ENCODE results near the gene GPATCH3. TPM values are rescaled to one million over a fixed set of nuclear protein-coding genes. Genes with fewer than 3 reads are reported as not detected.

GPATCH3 gene
- total RNA-seq, 1 experiment from 2014 or later: 14.8 TPM

DNA sequence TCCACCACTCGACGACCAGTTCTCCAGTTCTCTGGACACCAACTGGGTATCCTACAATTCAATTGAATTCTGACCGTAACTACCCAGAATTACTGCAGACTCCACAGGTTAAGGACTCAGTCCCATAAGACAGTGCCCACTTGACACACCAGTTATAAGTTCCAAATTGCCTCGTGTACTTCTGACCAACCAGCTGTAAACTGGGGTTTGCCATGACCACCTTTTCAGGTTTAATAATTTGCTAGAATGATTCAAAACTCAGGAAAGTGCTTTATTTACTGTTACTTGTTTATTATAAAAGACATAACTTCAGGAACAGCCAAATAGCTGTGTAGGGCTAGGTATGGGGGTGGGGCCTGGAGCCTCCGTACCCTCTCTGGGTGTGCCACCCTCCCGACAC, 36.6 kb upstream of the GPATCH3 start:
- peaks cover 89% of the 10 kb centered on the region for H3K79me2 ChIP-seq (ENCODE audit: insufficient read depth, low read length)
- BruUV-seq (replicated peaks): no TSS peak
- POLR2A ChIA-PET: no interaction called here

More for the DNA sequence above, 36.6 kb upstream of the GPATCH3 start:
- Histone ChIP-seq H3K27ac (ENCODE audit: low read depth, low read length) (no peak overlapping the region), H3K4me3 (replicated peaks in 1 of 2; ENCODE audit: low read depth in 1 of 2, low read length in 2 of 2) (no peak overlapping the region), H3K9me3 (ENCODE audit: control insufficient read depth in 1 of 2, insufficient read depth in 1 of 2, low read depth in 1 of 2, low read length in 2 of 2) (no peaks in the 10 kb centered on the region), H4K20me1 (ENCODE audit: insufficient read depth) (peaks cover 11% of the 10 kb centered on the region; the same call in 1 of the 2 replicates), H3K27me3 (ENCODE audit: insufficient read depth, low read length) (no peaks in the 10 kb centered on the region), H3K4me2 (ENCODE audit: low read length) (no peak overlapping the region), H3K9me2 (ENCODE audit: insufficient read depth) (no peaks in the 10 kb centered on the region), H3K9ac (ENCODE audit: low read length) (no peak overlapping the region), H3K36me3 (ENCODE audit: control insufficient read depth in 1 of 2, insufficient read depth in 2 of 2, low read length in 2 of 2) (peaks cover 20 to 46% of the 10 kb centered on the region in 2 experiments; a peak in 3 of 4 replicates), H2AFZ (ENCODE audit: low read depth, low read length, poor library complexity, severe bottlenecking) (no peak overlapping the region), H3K4me1 (ENCODE audit: control insufficient read depth in 1 of 2, insufficient read depth in 2 of 2, low read length in 2 of 2) (no peaks in the 10 kb centered on the region)
- DNase-seq (ENCODE audit: low read depth, low spot score) (no peak), ATAC-seq (no peak)
- CTCF ChIA-PET: no interaction called here
- intact Hi-C loops (cut with micrococcal nuclease): no loop called here
- RAD21 ChIA-PET (ENCODE audit: low non-redundant PET in 1 of 2, low total read pairs in 2 of 2, uncharacterized antibody in 2 of 2, unreplicated experiment in 2 of 2): no interaction called here
- no peak for TF ChIP-seq ELF1 (IDR thresholded peaks at IDR 0.05; ENCODE audit: borderline replicate concordance, low read depth)
- TF ChIP-seq MAX (IDR thresholded peaks at IDR 0.05): no peak
- TF ChIP-seq CBX3 (IDR thresholded peaks at IDR 0.05; ENCODE audit: low read depth): no peak
- TF ChIP-seq REST (IDR thresholded peaks at IDR 0.05; ENCODE audit: low read depth): no peak
- TF ChIP-seq YY1 (IDR thresholded peaks at IDR 0.05; ENCODE audit: extremely low read depth, insufficient replicate concordance, low read depth, low read length): no peak
- TF ChIP-seq, protein P1, sequence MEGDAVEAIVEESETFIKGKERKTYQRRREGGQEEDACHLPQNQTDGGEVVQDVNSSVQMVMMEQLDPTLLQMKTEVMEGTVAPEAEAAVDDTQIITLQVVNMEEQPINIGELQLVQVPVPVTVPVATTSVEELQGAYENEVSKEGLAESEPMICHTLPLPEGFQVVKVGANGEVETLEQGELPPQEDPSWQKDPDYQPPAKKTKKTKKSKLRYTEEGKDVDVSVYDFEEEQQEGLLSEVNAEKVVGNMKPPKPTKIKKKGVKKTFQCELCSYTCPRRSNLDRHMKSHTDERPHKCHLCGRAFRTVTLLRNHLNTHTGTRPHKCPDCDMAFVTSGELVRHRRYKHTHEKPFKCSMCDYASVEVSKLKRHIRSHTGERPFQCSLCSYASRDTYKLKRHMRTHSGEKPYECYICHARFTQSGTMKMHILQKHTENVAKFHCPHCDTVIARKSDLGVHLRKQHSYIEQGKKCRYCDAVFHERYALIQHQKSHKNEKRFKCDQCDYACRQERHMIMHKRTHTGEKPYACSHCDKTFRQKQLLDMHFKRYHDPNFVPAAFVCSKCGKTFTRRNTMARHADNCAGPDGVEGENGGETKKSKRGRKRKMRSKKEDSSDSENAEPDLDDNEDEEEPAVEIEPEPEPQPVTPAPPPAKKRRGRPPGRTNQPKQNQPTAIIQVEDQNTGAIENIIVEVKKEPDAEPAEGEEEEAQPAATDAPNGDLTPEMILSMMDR (IDR thresholded peaks at IDR 0.05 in 2 of 3, conservative IDR thresholded peaks at IDR 0.05 in 1 of 3; ENCODE audit: borderline replicate concordance in 1 of 3, insufficient read depth in 1 of 3, low read depth in 2 of 3, low read length in 2 of 3): no peak
- TF ChIP-seq SRF (IDR thresholded peaks at IDR 0.05; ENCODE audit: low read depth): no peak
- TF ChIP-seq EGR1 (IDR thresholded peaks at IDR 0.05; ENCODE audit: low read depth): no peak
- TF ChIP-seq POLR2A (IDR thresholded peaks at IDR 0.05; ENCODE audit: borderline replicate concordance, extremely low read depth, insufficient read depth, insufficient read length): no peak
- no peak for TF ChIP-seq POLR2AphosphoS5 (IDR thresholded peaks at IDR 0.05; ENCODE audit: low read depth, low read length)
- TF ChIP-seq, protein P2, sequence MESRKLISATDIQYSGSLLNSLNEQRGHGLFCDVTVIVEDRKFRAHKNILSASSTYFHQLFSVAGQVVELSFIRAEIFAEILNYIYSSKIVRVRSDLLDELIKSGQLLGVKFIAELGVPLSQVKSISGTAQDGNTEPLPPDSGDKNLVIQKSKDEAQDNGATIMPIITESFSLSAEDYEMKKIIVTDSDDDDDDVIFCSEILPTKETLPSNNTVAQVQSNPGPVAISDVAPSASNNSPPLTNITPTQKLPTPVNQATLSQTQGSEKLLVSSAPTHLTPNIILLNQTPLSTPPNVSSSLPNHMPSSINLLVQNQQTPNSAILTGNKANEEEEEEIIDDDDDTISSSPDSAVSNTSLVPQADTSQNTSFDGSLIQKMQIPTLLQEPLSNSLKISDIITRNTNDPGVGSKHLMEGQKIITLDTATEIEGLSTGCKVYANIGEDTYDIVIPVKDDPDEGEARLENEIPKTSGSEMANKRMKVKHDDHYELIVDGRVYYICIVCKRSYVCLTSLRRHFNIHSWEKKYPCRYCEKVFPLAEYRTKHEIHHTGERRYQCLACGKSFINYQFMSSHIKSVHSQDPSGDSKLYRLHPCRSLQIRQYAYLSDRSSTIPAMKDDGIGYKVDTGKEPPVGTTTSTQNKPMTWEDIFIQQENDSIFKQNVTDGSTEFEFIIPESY (IDR thresholded peaks at IDR 0.05; ENCODE audit: extremely low read depth, insufficient replicate concordance, low read length): no peak
- no peak for TF ChIP-seq TCF7L2 (IDR thresholded peaks at IDR 0.05; ENCODE audit: borderline replicate concordance, extremely low read depth, insufficient read depth, insufficient read length)
- TF ChIP-seq RAD21 (IDR thresholded peaks at IDR 0.05; ENCODE audit: low read depth): no peak
- TF ChIP-seq FOSL1 (IDR thresholded peaks at IDR 0.05; ENCODE audit: low read depth): no peak
- no peak for TF ChIP-seq EZH2 (IDR thresholded peaks at IDR 0.05)
- no peak for TF ChIP-seq SIN3A (IDR thresholded peaks at IDR 0.05; ENCODE audit: low read depth)
- no peak for TF ChIP-seq CEBPB (IDR thresholded peaks at IDR 0.05; ENCODE audit: low read depth)
- TF ChIP-seq JUND (IDR thresholded peaks at IDR 0.05): no peak
- TF ChIP-seq ZNF274 (IDR thresholded peaks at IDR 0.05; ENCODE audit: low read depth, low read length): no peak
- TF ChIP-seq, protein P3, sequence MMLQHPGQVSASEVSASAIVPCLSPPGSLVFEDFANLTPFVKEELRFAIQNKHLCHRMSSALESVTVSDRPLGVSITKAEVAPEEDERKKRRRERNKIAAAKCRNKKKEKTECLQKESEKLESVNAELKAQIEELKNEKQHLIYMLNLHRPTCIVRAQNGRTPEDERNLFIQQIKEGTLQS (IDR thresholded peaks at IDR 0.05): no peak

Data from HCT116 (cell line).